GM10266 (cell line): ENCODE results near the gene ACOT8.

Source experiments
- DNase-seq: peaks from one replicate; pipeline ENCODE4 v3.0.0; 2012; ENCODE audit errors: extremely low spot score
- CTCF ChIP-seq: IDR thresholded peaks from 2 replicates; pipeline ENCODE4 v1.5.1; 2012; ENCODE audit warnings: mild to moderate bottlenecking, low read depth; ENCODE audit not compliant: control insufficient read depth, insufficient read depth; ENCODE audit errors: missing control alignments

The ACOT8 gene

GRCh38 chr20:45840700-45841198 lies 16.4 kb downstream of the ACOT8 start:
- TF ChIP-seq CTCF, result no peak
- DNase-seq, result no peak

- TF ChIP-seq CTCF, result no peak
- DNase-seq, result no peak
Measured at GRCh38 chr20:45836841-45837240, 20.4 kb downstream of the ACOT8 start.

- no peak for TF ChIP-seq CTCF
- no peak for DNase-seq
Measured at GRCh38 chr20:45835825-45836224, 21.4 kb downstream of the ACOT8 start.

GRCh38 chr20:45835329-45835765 lies 21.8 kb downstream of the ACOT8 start:
- no peak for DNase-seq
- TF ChIP-seq CTCF, result no peak

- no peak for DNase-seq
- no peak for TF ChIP-seq CTCF
Measured at GRCh38 chr20:45834797-45835161, 22.4 kb downstream of the ACOT8 start.

GRCh38 chr20:45833883-45834796 lies 23.1 kb downstream of the ACOT8 start:
- peak; percentile 87 for DNase-seq
- TF ChIP-seq CTCF, result no peak

GRCh38 chr20:45833030-45833882 lies 23.9 kb downstream of the ACOT8 start, which contains the start of gene SNX21:
SNX21 (plus strand) TSS chr20:45833799; CDS start chr20:45833920, 121 bp downstream.
- DNase-seq, result peak; percentile 67
- TF ChIP-seq CTCF, result no peak
